Measurements from ENCODE around the gene ERICH4.
"Not testable (repeated sequence)": the region's sequence is repeated elsewhere in the genome, so short reads cannot be mapped to it uniquely, and the experiment has no call there.

Gene ERICH4

GRCh38 chr19:41436674-41436951 is 6.3 kb upstream of the ERICH4 start:
- no peak for DNase-seq

GRCh38 chr19:41437944-41438574 is 4.9 kb upstream of the ERICH4 start:
- DNase-seq = no peak

GRCh38 chr19:41439441-41440222 is 3.3 kb upstream of the ERICH4 start, which contains the start of gene DMAC2:
Gene DMAC2, minus strand, starts transcription at chr19:41439912. Its CDS starts 13 bp downstream, at chr19:41439899.
- peak; percentile 97 for DNase-seq

- no peak for DNase-seq
Measured at GRCh38 chr19:41441321-41441945, 1.5 kb upstream of the ERICH4 start.

GRCh38 chr19:41443813-41444455 is 978 bp downstream of the ERICH4 start:
- DNase-seq = no peak

DNA sequence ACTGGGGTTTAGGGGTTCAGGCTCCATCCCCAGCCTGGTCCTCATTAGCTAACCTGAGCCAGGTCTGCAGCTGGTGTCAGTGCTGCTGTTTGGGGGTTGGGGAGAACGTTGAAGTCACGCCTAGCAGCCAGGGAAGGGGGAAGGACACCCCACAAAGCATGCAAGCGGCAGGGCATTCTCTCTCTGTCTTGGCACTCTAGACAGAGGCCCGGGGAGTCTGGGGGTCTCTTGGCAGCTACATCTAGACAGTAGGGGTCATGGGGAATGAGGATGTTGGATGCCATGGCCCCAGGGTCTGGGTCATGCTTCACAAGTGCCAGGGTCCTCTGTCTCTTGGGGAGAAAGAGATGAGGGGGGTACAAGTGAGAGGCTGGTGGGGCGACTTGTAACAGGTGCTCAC is 2.6 kb downstream of the ERICH4 start:
- DNase-seq = no peak

DNA sequence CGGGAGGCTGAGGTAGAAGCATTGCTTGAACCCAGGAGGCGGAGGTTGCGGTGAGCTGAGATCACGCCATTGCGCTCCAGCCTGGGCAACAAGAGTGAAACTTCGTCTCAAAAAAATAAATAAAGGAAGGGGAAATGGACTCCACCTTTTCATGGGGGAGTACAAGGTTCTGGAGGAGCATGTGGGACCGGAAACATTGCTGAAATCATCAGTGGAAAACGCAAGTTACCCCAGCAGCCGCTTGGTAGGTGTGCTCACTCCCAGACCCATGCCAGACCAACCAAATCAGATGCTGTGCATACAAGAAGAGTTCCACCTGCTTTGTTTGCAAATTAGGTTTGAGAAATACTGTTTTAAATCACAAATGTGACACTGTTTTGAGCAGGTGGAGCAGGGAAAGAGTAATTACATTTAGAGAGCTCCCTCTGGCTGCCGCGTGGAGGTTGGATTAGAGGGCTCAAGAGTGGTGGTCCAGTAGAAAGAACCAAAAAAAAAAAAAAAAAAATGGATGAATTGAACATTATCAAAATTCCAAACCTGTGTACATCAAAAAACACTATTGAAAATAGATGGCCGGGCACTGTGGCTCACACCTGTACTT is 4.9 kb downstream of the ERICH4 start:
- DNase-seq = no peak

- peak; percentile 48 for DNase-seq
Measured at GRCh38 chr19:41449079-41449864, 6.3 kb downstream of the ERICH4 start.

DNA sequence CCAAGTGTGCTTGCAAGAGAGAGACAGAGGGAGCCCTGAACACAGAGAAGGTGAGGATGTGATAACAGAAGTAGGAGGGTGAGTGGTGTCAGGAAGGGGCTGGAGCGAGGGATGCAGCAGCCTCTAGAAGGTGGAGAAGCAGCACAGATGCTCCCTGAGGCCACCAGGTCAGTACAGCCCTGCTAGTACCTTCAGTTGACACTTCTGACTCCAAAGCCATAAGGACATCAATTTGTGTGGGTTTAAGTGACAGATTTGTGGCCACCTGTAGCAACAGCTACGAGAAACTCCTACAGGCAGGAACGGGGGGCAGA is 6.9 kb downstream of the ERICH4 start:
- no peak for DNase-seq

GRCh38 chr19:41452584-41453275 is 9.8 kb downstream of the ERICH4 start:
- no peak for DNase-seq

DNA sequence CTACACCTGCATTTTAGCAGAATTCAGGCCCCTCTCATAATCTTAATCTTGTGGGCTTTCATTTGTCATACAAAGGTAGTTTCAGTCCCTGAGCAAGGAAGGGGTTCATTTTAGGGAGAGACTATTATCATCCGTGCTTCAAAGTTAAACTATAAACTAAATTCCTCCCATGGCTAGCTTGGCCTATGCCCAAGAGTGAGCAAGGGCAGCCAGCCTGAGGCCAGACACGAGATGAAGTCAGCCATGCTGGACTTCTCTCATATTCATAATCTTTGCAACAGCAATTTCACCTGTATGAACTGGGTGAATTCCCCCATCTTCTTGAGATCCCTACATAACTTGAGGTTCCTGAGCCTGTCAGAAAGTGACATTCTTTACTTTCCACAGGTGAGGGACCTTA is 13.0 kb downstream of the ERICH4 start:
- DNase-seq = no peak

GRCh38 chr19:41456342-41456918 is 13.5 kb downstream of the ERICH4 start:
- DNase-seq = no peak

- no peak for DNase-seq
Measured at GRCh38 chr19:41457241-41457640, 14.3 kb downstream of the ERICH4 start.

- DNase-seq = no peak
Measured at GRCh38 chr19:41462497-41462896, 19.5 kb downstream of the ERICH4 start.

DNA sequence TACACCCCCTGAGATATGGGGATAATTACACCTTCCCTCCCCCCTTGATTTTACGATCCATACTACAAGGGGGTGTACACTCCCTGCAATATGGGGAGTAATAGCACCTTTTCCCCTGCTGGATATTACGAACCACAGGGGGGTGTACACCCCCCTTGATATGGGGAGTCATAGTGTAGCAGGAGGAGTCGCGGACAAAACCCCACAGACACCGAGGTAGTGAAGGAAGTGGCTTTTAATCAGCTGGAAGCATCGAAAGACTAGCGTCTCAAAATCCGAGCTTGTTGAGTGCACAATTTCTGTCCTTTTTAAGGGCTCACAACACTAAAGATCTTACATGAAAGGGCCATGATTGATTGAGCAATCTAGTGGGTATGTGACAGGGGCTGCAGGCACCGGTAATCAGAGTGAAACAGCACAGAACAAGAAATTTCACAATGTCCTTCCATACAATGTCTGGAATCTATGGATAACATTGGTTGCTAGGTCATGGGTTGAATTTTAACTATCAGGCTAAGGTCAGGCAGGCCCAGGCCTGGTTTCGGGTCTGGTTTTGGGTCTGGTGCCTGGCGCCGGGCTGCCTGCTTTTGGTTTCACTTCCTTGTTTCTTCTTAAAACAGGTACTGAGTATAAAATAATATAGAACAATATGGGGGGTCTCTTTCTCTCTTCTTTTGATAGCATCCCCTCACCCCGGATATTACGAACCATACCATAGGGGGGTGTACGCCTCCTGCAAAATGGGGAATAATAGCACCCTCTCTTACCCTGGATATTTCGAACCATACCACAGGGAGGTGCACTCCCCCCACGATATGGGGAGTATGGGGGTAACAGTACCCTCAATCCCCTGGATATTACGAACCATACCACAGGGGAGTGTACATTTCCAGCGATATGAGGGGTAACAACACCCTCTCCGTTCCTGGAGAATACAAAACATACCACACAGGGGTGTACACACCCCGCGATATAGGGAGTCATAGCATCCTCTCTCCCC is 20.6 kb downstream of the ERICH4 start:
- not testable (repeated sequence) for DNase-seq

GRCh38 chr19:41476583-41476982 is 33.6 kb downstream of the ERICH4 start:
- DNase-seq = no peak

DNA sequence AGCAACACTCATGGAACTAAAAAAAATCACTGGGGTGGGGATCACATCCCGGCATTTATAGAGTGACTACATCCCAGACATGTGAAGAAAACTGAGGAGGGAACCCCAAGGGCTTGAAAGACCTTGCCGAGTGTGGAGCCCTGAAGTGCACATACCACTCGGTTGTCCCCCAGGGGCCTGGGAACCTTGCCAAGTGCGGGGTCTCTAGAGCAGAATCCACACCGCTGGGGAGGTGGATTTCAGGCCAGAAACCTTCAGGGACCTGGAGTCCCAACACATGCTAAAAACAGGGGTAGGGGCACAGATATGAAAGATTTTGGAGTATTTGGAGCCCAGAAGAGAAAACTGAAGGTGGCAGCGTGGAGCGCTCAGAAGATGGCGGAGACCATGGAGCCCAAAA is 35.2 kb downstream of the ERICH4 start:
- DNase-seq = no peak

DNA sequence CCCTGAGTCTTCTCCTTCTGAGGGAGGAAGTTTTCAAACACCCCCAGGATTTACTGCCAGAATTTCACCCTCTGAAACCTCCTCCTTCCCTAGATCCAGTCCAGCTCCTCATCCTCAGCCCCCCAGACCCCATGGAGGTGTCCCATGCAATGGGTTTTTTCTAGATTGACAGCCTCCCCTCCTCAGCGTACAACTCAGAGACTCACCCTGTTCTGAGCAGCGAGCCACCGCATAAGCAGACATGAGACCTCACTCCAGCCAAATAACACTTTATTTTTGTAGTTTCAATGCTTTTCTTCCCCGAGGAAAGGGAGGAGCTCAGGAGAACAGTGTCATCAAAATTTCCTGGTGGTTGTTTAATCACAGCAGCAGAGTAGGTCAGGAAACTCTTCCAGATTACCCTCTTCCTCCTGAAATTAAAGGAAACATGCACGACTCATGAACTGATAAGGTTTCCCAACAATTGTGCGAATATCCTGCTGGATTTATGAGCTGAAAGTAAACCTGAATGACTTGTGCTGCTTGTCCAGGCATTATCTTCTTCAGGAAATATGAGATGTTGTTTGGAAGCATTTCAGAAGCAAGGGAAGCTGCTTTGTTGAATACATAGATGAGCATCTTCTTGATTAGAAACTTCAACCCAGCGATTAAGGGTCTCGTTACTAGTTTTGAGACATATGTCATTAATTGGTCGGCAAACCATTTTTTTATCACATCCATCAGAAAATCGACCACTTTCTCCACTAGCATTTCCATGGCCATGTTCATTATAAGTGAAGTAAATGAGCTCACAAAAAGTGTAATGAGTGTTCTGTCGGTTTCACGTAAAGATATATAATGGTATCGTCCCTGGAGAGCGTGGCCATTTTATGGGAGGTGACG is 36.2 kb downstream of the ERICH4 start:
- no peak for DNase-seq

- DNase-seq = peak; percentile 18
Measured at GRCh38 chr19:41479757-41480191, 36.8 kb downstream of the ERICH4 start.

Measured in NCI-H774 (cell line).